Liver (tissue), 3 donors: Measurements from ENCODE around the gene OR2AE1.

Source experiments
- JUND ChIP-seq, 2 donors: IDR thresholded peaks; 2 replicates each; pipeline ENCODE4 v1.6.1; 2016; ENCODE audit warnings: antibody characterized with exemption in 2 of 2
- RAD21 ChIP-seq, 2 donors: IDR thresholded peaks; 2 replicates each; pipeline ENCODE4 v1.6.1; 2016; ENCODE audit warnings: antibody characterized with exemption in 2 of 2, mild to moderate bottlenecking in 2 of 2
- TF ChIP-seq, protein P1 (sequence below): IDR thresholded peaks from 2 replicates; pipeline ENCODE4 v1.6.1; 2016; ENCODE audit warnings: antibody characterized with exemption
- TF ChIP-seq, protein P2 (sequence below): fragments of 150-350 bp; IDR thresholded peaks from 2 replicates; pipeline ENCODE4 v1.5.1; 2017; ENCODE audit warnings: improper control_type of control experiment, low read depth, low read length; ENCODE audit not compliant: missing input control
- TF ChIP-seq, protein P3 (sequence below): IDR thresholded peaks from 2 replicates; pipeline ENCODE4 v1.6.1; 2016; ENCODE audit warnings: antibody characterized with exemption
- donor health status: healthy.
- donor health status: healthy.

GRCh38 chr7:99860281-99861127 is 16.3 kb downstream of the OR2AE1 start:
- TF ChIP-seq, protein P1, sequence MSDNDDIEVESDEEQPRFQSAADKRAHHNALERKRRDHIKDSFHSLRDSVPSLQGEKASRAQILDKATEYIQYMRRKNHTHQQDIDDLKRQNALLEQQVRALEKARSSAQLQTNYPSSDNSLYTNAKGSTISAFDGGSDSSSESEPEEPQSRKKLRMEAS = no peak
- TF ChIP-seq, protein P2, sequence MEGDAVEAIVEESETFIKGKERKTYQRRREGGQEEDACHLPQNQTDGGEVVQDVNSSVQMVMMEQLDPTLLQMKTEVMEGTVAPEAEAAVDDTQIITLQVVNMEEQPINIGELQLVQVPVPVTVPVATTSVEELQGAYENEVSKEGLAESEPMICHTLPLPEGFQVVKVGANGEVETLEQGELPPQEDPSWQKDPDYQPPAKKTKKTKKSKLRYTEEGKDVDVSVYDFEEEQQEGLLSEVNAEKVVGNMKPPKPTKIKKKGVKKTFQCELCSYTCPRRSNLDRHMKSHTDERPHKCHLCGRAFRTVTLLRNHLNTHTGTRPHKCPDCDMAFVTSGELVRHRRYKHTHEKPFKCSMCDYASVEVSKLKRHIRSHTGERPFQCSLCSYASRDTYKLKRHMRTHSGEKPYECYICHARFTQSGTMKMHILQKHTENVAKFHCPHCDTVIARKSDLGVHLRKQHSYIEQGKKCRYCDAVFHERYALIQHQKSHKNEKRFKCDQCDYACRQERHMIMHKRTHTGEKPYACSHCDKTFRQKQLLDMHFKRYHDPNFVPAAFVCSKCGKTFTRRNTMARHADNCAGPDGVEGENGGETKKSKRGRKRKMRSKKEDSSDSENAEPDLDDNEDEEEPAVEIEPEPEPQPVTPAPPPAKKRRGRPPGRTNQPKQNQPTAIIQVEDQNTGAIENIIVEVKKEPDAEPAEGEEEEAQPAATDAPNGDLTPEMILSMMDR = no peak
- TF ChIP-seq JUND (IDR thresholded peaks at IDR 0.05) = no peak
- TF ChIP-seq, protein P3, sequence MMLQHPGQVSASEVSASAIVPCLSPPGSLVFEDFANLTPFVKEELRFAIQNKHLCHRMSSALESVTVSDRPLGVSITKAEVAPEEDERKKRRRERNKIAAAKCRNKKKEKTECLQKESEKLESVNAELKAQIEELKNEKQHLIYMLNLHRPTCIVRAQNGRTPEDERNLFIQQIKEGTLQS = no peak
- no peak for TF ChIP-seq RAD21 (IDR thresholded peaks at IDR 0.05)
